HEK293 (cell line): ENCODE measurements around the gene CRMP1.

ENCODE experiments used
- CTCF ChIA-PET: fragments of 350-600 bp; formaldehyde crosslinking; extraction: SDS; loops from one replicate; lab custom pipeline; 2021; ENCODE audit warnings: antibody characterized with exemption; lab: Yijun Ruan, JAX
- POLR2A ChIA-PET: fragments of 300-600 bp; formaldehyde crosslinking; extraction: SDS; loops from one replicate; lab custom pipeline; 2020; ENCODE audit warnings: antibody characterized with exemption, inconsistent platforms; lab: Yijun Ruan, JAX
- H3K27ac ChIP-seq: fragments of 200-500 bp; sonication (Bioruptor generic); 2 replicates; pipeline ENCODE4 v1.5.1; 2014; ENCODE audit warnings: low read depth, low read length, control low read depth, inconsistent platforms; ENCODE audit errors: extremely low read depth
- H3K36me3 ChIP-seq, 2 experiments: fragments of 200-500 bp in 1 of 2; sonication (Bioruptor generic) in 1 of 2; 1 replicate in 1 of 2; 2 replicates in 1 of 2; pipeline ENCODE4 v1.5.1; 2014 to 2017; ENCODE audit warnings: inconsistent platforms in 2 of 2, low read length in 2 of 2; ENCODE audit not compliant: control insufficient read depth in 2 of 2, insufficient read depth in 1 of 2
- H3K4me1 ChIP-seq: fragments of 200-500 bp; sonication (Bioruptor generic); 2 replicates; pipeline ENCODE4 v1.5.1; 2014; ENCODE audit warnings: mild to moderate bottlenecking, low read length, inconsistent platforms; ENCODE audit not compliant: control insufficient read depth, insufficient read depth
- H3K4me3 ChIP-seq: 2 replicates; pipeline ENCODE4 v1.5.1; 2011; ENCODE audit warnings: low read depth, mild to moderate bottlenecking, control low read depth, low read length, moderate library complexity
- H3K9me3 ChIP-seq: fragments of 200-500 bp; sonication (Bioruptor generic); 2 replicates; pipeline ENCODE4 v1.5.1; 2014; ENCODE audit warnings: low read depth, low read length, inconsistent platforms; ENCODE audit not compliant: control insufficient read depth, insufficient read depth
- CTCF ChIP-seq: fragments of 450-650 bp; formaldehyde crosslinking; IDR thresholded peaks from 2 replicates; pipeline ENCODE4 v1.5.1; 2016; ENCODE audit warnings: missing biosample characterization, missing genetic modification characterization
- EGR2 ChIP-seq: fragments of 450-650 bp; formaldehyde crosslinking; IDR thresholded peaks from 2 replicates; pipeline ENCODE4 v1.5.1; 2016; ENCODE audit warnings: low read depth, missing biosample characterization, missing genetic modification characterization
- ELK4 ChIP-seq: IDR thresholded peaks from 2 replicates; pipeline ENCODE4 v1.6.1; 2011; ENCODE audit warnings: mild to moderate bottlenecking, low read depth, low read length, borderline replicate concordance
- KLF16 ChIP-seq: fragments of 450-650 bp; formaldehyde crosslinking; IDR thresholded peaks from 2 replicates; pipeline ENCODE4 v1.5.1; 2017; ENCODE audit warnings: missing biosample characterization, missing genetic modification characterization
- MZF1 ChIP-seq: fragments of 450-650 bp; formaldehyde crosslinking; IDR thresholded peaks from 2 replicates; pipeline ENCODE4 v1.5.1; 2017; ENCODE audit warnings: missing biosample characterization, missing genetic modification characterization, borderline replicate concordance
- REST ChIP-seq: fragments of 450-650 bp; formaldehyde crosslinking; IDR thresholded peaks from 2 replicates; pipeline ENCODE4 v1.5.1; 2016; ENCODE audit warnings: missing biosample characterization, missing genetic modification characterization
- ZBTB11 ChIP-seq: fragments of 450-650 bp; formaldehyde crosslinking; conservative IDR thresholded peaks from 2 replicates; pipeline ENCODE4 v1.5.1; 2016; ENCODE audit warnings: low read depth, missing biosample characterization, missing genetic modification characterization
- ZFP69B ChIP-seq: fragments of 450-650 bp; formaldehyde crosslinking; IDR thresholded peaks from 2 replicates; pipeline ENCODE4 v1.5.1; 2016; ENCODE audit warnings: missing biosample characterization, missing genetic modification characterization
- ZNF112 ChIP-seq: fragments of 450-650 bp; formaldehyde crosslinking; IDR thresholded peaks from 2 replicates; pipeline ENCODE4 v1.5.0; 2017; ENCODE audit warnings: missing biosample characterization, missing genetic modification characterization
- ZNF138 ChIP-seq: fragments of 450-650 bp; formaldehyde crosslinking; IDR thresholded peaks from 2 replicates; pipeline ENCODE4 v1.5.1; 2016; ENCODE audit warnings: missing biosample characterization, missing genetic modification characterization, borderline replicate concordance
- ZNF26 ChIP-seq: fragments of 450-650 bp; formaldehyde crosslinking; IDR thresholded peaks from 2 replicates; pipeline ENCODE4 v1.5.1; 2016; ENCODE audit warnings: missing biosample characterization, missing genetic modification characterization
- ZNF280D ChIP-seq: fragments of 450-650 bp; formaldehyde crosslinking; IDR thresholded peaks from 2 replicates; pipeline ENCODE4 v1.5.1; 2016; ENCODE audit warnings: missing biosample characterization, missing genetic modification characterization
- ZNF677 ChIP-seq: fragments of 450-650 bp; IDR thresholded peaks from 2 replicates; pipeline ENCODE4 v1.5.0; 2018; ENCODE audit warnings: missing biosample characterization, mild to moderate bottlenecking, missing genetic modification characterization, moderate library complexity
- ZNF747 ChIP-seq: fragments of 450-650 bp; formaldehyde crosslinking; IDR thresholded peaks from 2 replicates; pipeline ENCODE4 v1.5.1; 2016; ENCODE audit warnings: missing biosample characterization, missing genetic modification characterization

CRMP1 gene

GRCh38 chr4:5813882-5814255 lies 79.0 kb downstream of the CRMP1 start:
- Histone ChIP-seq H3K4me3 (no peak overlapping the region), H3K36me3 (peaks cover 0 to 81% of the 10 kb centered on the region in 2 experiments; a peak in 1 of 3 replicates), H3K9me3 (no peaks in the 10 kb centered on the region), H3K4me1 (no peaks in the 10 kb centered on the region), H3K27ac (no peak overlapping the region)
- ChIA-PET POLR2A (no interaction called here), CTCF (interaction anchor here (0.7 to 1.5 kb wide), 3 partner anchors 102 to 412 kb away, joined by 3 to 4 read pairs (median 3); no protein-coding TSS in a partner anchor)
- TF ChIP-seq MZF1 (tag by site-specific recombination) (no peak), EGR2 (tag by site-specific recombination) (no peak), ZNF677 (no peak), ZNF747 (tag by site-specific recombination) (no peak), ZNF26 (tag by site-specific recombination) (no peak), ZBTB11 (tag by site-specific recombination) (no peak), ZNF280D (tag by site-specific recombination) (no peak), ZNF138 (tag by site-specific recombination) (no peak), CTCF (tag by site-specific recombination) (no peak), ZNF112 (tag by site-specific recombination) (no peak), REST (tag by site-specific recombination) (no peak), KLF16 (tag by site-specific recombination) (no peak), ZFP69B (tag by site-specific recombination) (no peak), ELK4 (no peak)
